ENCODE measurements around the gene SIAH2.

- peak; percentile 56 for TF ChIP-seq POLR2A (IDR thresholded peaks at IDR 0.05)
- TF ChIP-seq, protein P1, sequence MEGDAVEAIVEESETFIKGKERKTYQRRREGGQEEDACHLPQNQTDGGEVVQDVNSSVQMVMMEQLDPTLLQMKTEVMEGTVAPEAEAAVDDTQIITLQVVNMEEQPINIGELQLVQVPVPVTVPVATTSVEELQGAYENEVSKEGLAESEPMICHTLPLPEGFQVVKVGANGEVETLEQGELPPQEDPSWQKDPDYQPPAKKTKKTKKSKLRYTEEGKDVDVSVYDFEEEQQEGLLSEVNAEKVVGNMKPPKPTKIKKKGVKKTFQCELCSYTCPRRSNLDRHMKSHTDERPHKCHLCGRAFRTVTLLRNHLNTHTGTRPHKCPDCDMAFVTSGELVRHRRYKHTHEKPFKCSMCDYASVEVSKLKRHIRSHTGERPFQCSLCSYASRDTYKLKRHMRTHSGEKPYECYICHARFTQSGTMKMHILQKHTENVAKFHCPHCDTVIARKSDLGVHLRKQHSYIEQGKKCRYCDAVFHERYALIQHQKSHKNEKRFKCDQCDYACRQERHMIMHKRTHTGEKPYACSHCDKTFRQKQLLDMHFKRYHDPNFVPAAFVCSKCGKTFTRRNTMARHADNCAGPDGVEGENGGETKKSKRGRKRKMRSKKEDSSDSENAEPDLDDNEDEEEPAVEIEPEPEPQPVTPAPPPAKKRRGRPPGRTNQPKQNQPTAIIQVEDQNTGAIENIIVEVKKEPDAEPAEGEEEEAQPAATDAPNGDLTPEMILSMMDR (IDR thresholded peaks at IDR 0.05): no peak
These were observed 35.1 kb downstream of the SIAH2 start for GRCh38 chr3:150727653-150728502.

All from right lobe of liver (tissue), 4 donors.